ENCODE results near the gene ARL17B.
"Not testable (repeated sequence)": the region's sequence is repeated elsewhere in the genome, so short reads cannot be mapped to it uniquely, and the experiment has no call there.

GRCh38 chr17:46266063-46266655 lies 95.4 kb downstream of the ARL17B start:
- not testable (repeated sequence) for TF ChIP-seq CTCF, POLR2A (IDR thresholded peaks at IDR 0.05)
